IPS-20b (cell line): Measurements from ENCODE around the gene C4A.
"Not testable (repeated sequence)": the region's sequence is repeated elsewhere in the genome, so short reads cannot be mapped to it uniquely, and the experiment has no call there.

ENCODE experiments used
- H3K27ac ChIP-seq: one replicate; pipeline ENCODE4 v1.5.1; 2013; ENCODE audit warnings: low read length
- H3K27me3 ChIP-seq: 2 replicates; pipeline ENCODE4 v1.6.1; 2013; ENCODE audit warnings: mild to moderate bottlenecking, low read length, inconsistent platforms; ENCODE audit not compliant: insufficient read depth
- H3K36me3 ChIP-seq: 2 replicates; pipeline ENCODE4 v1.6.1; 2013; ENCODE audit warnings: low read depth, mild to moderate bottlenecking, inconsistent platforms, low read length, moderate library complexity; ENCODE audit not compliant: insufficient read depth
- H3K4me1 ChIP-seq: 2 replicates; pipeline ENCODE4 v1.6.1; 2013; ENCODE audit warnings: mild to moderate bottlenecking, control low read depth, inconsistent platforms, low read length, moderate library complexity; ENCODE audit not compliant: insufficient read depth
- H3K4me3 ChIP-seq: 2 replicates; pipeline ENCODE4 v1.5.1; 2013; ENCODE audit warnings: mild to moderate bottlenecking, low read length, inconsistent platforms
- H3K9ac ChIP-seq: 2 replicates; pipeline ENCODE4 v1.6.1; 2013; ENCODE audit warnings: low read depth, mild to moderate bottlenecking, inconsistent platforms, low read length, moderate library complexity
- H3K9me3 ChIP-seq: 2 replicates; pipeline ENCODE4 v1.6.1; 2013; ENCODE audit warnings: mild to moderate bottlenecking, low read depth, low read length, inconsistent platforms; ENCODE audit not compliant: insufficient read depth

The C4A gene

DNA sequence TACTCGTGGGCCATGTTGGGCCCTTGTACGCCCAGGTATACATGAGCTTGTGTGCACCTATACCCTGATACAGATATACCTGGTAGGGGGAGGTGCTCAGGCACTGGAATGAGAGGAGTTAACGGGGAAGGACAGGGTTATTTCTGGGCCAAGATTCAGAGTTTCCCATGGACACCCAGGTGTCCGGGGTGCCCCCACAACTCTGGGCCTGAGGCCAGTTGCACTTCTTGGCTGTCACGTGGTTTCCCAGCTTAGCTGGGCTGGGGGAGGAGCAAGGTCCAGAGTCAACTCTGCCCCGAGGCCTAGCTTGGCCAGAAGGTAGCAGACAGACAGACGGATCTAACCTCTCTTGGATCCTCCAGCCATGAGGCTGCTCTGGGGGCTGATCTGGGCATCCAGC, at the start of gene C4A:
C4A (plus strand) TSS at position 314 of the 400 bp plus-strand sequence; CDS start at position 365, 51 bp downstream.
- H3K27ac ChIP-seq, H3K4me1 ChIP-seq, H3K27me3 ChIP-seq, H3K9me3 ChIP-seq, H3K9ac ChIP-seq, H3K4me3 ChIP-seq, H3K36me3 ChIP-seq: not testable (repeated sequence)

DNA sequence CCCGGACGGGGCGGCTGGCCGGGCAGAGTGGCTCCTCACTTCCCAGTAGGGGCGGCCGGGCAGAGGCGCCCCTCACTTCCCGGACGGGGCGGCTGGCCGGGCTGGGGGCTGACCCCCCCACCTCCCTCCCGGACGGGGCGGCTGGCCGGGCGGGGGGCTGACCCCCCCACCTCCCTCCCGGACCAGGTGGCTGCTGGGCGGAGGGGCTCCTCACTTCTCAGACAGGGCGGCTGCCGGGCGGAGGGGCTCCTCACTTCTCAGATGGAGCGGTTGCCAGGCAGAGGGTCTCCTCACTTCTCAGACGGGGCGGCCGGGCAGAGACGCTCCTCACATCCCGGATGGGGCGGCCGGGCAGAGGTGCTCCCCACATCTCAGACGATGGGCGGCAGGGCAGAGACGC, 49.7 kb upstream of the C4A start:
- not testable (repeated sequence) for H3K9ac ChIP-seq, H3K4me1 ChIP-seq, H3K36me3 ChIP-seq, H3K27me3 ChIP-seq, H3K9me3 ChIP-seq, H3K4me3 ChIP-seq, H3K27ac ChIP-seq

DNA sequence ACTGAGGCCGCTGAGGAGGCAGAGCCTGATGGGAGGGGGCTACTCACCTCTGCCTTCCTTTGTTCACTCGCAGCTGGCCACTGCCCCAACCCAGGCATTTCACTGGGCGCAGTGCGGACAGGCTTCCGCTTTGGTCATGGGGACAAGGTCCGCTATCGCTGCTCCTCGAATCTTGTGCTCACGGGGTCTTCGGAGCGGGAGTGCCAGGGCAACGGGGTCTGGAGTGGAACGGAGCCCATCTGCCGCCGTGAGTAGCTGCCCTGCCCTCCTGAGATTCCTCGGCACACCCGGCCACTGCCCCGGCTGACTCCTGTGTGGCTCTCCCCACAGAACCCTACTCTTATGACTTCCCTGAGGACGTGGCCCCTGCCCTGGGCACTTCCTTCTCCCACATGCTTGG, 48.3 kb upstream of the C4A start:
- H3K27ac ChIP-seq: no peak overlapping the region
- H3K9me3 ChIP-seq: no peaks in the 10 kb centered on the region
- no peaks in the 10 kb centered on the region for H3K36me3 ChIP-seq
- no peaks in the 10 kb centered on the region for H3K4me1 ChIP-seq
- no peaks in the 10 kb centered on the region for H3K27me3 ChIP-seq
- no peak overlapping the region for H3K9ac ChIP-seq
- no peak overlapping the region for H3K4me3 ChIP-seq

DNA sequence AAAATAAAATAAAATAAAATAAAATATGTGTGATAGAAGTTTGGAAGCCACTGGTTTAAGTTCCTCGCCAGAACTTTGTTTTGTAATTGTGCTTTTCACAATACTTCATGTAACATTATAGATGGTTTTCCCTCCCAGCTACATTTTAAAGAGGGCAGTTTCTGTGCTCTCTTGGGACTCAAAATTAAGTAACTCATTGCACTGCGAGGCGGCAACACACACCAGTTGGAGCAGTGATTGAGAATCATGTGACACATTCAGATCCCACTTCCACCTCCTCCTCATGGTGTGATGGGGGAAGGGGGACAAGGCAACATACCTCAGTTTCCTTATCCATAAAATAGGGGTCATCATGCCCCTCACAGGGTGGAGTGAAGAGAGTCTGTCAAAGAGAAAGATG, 46.8 kb upstream of the C4A start:
- H3K9me3 ChIP-seq: no peaks in the 10 kb centered on the region
- H3K36me3 ChIP-seq: no peaks in the 10 kb centered on the region
- H3K27me3 ChIP-seq: no peaks in the 10 kb centered on the region
- H3K27ac ChIP-seq: no peak overlapping the region
- no peak overlapping the region for H3K4me3 ChIP-seq
- H3K4me1 ChIP-seq: no peaks in the 10 kb centered on the region
- H3K9ac ChIP-seq: no peak overlapping the region

DNA sequence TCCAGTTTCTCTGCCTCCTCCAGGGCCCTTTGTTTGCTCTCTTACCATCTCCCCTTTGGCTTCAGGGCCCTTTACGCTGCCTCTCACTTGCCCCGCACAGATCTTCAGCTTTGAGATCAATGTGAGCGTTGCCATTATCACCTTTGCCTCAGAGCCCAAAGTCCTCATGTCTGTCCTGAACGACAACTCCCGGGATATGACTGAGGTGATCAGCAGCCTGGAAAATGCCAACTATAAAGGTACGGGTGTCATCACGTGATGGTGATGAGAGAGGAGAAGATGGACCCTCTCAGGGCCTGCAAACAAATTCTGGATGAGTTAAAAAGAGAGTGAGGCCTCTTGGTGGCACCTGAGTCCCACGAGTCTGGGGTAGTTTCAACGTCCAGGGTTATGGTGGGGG, 46.0 kb upstream of the C4A start:
- H3K4me1 ChIP-seq: no peaks in the 10 kb centered on the region
- no peak overlapping the region for H3K27ac ChIP-seq
- H3K9ac ChIP-seq: no peak overlapping the region
- no peaks in the 10 kb centered on the region for H3K27me3 ChIP-seq
- H3K4me3 ChIP-seq: no peak overlapping the region
- H3K36me3 ChIP-seq: no peaks in the 10 kb centered on the region
- no peaks in the 10 kb centered on the region for H3K9me3 ChIP-seq

DNA sequence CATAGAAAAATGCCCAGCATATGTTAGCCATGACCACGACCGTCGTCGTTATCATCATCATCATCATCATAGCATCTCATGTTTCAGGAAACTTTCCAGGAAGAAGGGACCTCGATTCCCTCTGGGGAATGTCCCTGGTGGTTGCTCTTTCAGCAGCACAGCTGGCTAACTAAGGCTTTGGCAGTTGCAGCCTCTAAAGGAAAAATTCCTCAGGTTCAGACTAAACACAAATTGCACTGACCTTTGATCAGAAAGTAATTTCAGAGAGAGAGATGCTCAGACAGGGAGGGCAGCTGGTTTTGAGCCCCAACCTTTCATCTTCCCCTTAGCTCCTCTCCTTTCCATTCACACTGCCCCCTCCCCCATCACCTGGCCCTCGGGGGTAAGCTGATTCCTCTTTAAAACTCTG, 41.6 kb upstream of the C4A start:
- H3K9ac ChIP-seq: no peak overlapping the region
- H3K4me1 ChIP-seq: no peaks in the 10 kb centered on the region
- peaks cover 18% of the 10 kb centered on the region for H3K27me3 ChIP-seq
- H3K36me3 ChIP-seq: no peaks in the 10 kb centered on the region
- H3K9me3 ChIP-seq: no peaks in the 10 kb centered on the region
- H3K4me3 ChIP-seq: no peak overlapping the region
- no peak overlapping the region for H3K27ac ChIP-seq

DNA sequence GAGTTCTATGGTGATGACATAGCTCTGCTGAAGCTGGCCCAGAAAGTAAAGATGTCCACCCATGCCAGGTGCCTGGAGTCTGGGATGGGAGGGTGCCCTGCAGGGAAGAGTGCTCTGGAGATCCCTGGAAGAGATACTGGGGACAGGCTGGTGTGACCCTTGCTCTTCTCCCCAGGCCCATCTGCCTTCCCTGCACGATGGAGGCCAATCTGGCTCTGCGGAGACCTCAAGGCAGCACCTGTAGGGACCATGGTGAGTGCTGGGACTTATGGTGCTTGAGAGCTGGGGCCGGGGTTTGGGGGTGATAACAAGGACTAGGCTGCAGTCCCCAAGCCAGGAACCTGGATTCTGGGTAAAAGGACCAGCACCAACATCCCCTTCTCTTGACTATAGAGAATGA, 38.1 kb upstream of the C4A start:
- no peaks in the 10 kb centered on the region for H3K36me3 ChIP-seq
- H3K4me1 ChIP-seq: no peaks in the 10 kb centered on the region
- no peak overlapping the region for H3K27ac ChIP-seq
- no peak overlapping the region for H3K4me3 ChIP-seq
- H3K9me3 ChIP-seq: no peaks in the 10 kb centered on the region
- H3K9ac ChIP-seq: no peak overlapping the region
- H3K27me3 ChIP-seq: peaks cover 42% of the 10 kb centered on the region

DNA sequence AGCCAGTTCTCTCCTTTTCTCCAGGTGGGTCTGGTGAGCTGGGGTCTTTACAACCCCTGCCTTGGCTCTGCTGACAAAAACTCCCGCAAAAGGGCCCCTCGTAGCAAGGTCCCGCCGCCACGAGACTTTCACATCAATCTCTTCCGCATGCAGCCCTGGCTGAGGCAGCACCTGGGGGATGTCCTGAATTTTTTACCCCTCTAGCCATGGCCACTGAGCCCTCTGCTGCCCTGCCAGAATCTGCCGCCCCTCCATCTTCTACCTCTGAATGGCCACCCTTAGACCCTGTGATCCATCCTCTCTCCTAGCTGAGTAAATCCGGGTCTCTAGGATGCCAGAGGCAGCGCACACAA, 36.7 kb upstream of the C4A start:
- no peaks in the 10 kb centered on the region for H3K36me3 ChIP-seq

DNA sequence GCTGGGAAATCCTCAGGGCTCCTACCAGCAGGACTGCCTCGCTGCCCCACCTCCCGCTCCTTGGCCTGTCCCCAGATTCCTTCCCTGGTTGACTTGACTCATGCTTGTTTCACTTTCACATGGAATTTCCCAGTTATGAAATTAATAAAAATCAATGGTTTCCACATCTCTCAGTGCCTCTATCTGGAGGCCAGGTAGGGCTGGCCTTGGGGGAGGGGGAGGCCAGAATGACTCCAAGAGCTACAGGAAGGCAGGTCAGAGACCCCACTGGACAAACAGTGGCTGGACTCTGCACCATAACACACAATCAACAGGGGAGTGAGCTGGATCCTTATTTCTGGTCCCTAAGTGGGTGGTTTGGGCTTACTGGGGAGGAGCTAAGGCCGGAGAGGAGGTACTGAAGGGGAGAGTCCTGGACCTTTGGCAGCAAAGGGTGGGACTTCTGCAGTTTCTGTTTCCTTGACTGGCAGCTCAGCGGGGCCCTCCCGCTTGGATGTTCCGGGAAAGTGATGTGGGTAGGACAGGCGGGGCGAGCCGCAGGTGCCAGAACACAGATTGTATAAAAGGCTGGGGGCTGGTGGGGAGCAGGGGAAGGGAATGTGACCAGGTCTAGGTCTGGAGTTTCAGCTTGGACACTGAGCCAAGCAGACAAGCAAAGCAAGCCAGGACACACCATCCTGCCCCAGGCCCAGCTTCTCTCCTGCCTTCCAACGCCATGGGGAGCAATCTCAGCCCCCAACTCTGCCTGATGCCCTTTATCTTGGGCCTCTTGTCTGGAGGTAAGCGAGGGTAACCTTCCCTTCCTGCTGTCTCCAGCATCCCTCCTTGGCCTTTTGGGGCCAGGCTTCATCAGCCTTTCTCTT, 36.1 kb upstream of the C4A start, which contains the start of gene CFB:
CFB (plus strand) TSS at position 589 of the 863 bp plus-strand sequence; CDS start at position 716, 127 bp downstream.
- Histone ChIP-seq H3K36me3 (peaks cover under 1% of the 10 kb centered on the region; the same call in 1 of the 2 replicates), H3K27me3 (peaks cover 42% of the 10 kb centered on the region), H3K9me3 (no peaks in the 10 kb centered on the region), H3K4me1 (no peaks in the 10 kb centered on the region), H3K27ac (no peak within 1 kb of the TSS), H3K9ac (no peak within 1 kb of the TSS), H3K4me3 (no peak within 1 kb of the TSS)

More for the DNA sequence above, 36.7 kb upstream of the C4A start:
- Histone ChIP-seq H3K9me3 (no peaks in the 10 kb centered on the region), H3K27ac (no peak overlapping the region), H3K4me1 (no peaks in the 10 kb centered on the region), H3K9ac (no peak overlapping the region), H3K4me3 (no peak overlapping the region), H3K27me3 (peaks cover 42% of the 10 kb centered on the region)

DNA sequence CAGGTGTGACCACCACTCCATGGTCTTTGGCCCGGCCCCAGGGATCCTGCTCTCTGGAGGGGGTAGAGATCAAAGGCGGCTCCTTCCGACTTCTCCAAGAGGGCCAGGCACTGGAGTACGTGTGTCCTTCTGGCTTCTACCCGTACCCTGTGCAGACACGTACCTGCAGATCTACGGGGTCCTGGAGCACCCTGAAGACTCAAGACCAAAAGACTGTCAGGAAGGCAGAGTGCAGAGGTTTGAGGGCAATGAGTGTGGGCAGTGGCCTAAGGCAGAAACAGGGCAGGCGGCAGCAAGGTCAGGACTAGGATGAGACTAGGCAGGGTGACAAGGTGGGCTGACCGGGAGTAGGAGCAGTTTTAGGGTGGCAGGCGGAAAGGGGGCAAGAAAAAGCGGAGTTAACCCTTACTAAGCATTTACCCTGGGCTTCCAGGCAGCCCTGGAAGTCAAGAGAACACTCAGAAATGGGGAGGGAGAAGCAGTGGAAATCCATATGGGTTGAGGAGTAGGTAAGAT, 35.4 kb upstream of the C4A start:
- Histone ChIP-seq H3K4me3 (no peak overlapping the region), H3K4me1 (no peaks in the 10 kb centered on the region), H3K27ac (no peak overlapping the region), H3K9me3 (no peaks in the 10 kb centered on the region), H3K27me3 (peaks cover 42% of the 10 kb centered on the region), H3K36me3 (peaks cover 8% of the 10 kb centered on the region), H3K9ac (no peak overlapping the region)

DNA sequence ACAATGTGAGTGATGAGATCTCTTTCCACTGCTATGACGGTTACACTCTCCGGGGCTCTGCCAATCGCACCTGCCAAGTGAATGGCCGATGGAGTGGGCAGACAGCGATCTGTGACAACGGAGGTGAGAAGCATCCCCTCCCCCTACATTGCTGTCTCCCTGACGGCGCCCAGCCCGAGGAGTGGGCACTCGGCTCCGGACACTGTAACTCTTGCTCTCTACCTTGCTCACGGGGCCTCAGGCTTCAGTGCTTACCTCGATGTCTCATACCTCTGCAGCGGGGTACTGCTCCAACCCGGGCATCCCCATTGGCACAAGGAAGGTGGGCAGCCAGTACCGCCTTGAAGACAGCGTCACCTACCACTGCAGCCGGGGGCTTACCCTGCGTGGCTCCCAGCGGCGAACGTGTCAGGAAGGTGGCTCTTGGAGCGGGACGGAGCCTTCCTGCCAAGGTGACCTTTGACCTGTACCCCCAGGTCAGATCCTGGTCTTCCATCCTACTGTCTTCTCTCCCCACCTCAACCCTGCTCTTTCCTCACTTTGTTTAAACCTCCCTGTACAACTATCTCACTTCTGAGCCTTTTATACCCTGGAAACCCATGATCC, 34.7 kb upstream of the C4A start:
- peaks cover 42% of the 10 kb centered on the region for H3K27me3 ChIP-seq
- H3K4me3 ChIP-seq: no peak overlapping the region
- H3K4me1 ChIP-seq: no peaks in the 10 kb centered on the region
- peaks cover 15% of the 10 kb centered on the region for H3K36me3 ChIP-seq
- H3K9me3 ChIP-seq: no peaks in the 10 kb centered on the region
- no peak overlapping the region for H3K27ac ChIP-seq
- H3K9ac ChIP-seq: no peak overlapping the region

DNA sequence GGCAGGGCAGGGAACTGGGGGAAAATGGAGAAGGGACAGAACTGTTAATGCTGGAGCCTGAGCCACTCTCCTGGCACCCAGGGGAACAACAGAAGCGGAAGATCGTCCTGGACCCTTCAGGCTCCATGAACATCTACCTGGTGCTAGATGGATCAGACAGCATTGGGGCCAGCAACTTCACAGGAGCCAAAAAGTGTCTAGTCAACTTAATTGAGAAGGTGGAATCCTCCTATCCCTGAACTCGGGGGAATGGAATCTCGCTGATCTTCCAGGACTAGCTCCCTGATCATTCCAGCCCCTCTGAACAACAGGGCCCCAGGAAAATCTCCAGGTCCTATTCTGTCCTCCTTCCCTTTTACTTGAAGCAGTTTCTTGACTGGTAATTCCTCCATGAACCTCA, 34.0 kb upstream of the C4A start:
- H3K36me3 ChIP-seq: peaks cover 22% of the 10 kb centered on the region
- peaks cover 37% of the 10 kb centered on the region for H3K27me3 ChIP-seq
- H3K9me3 ChIP-seq: no peaks in the 10 kb centered on the region
- H3K27ac ChIP-seq: no peak overlapping the region
- no peak overlapping the region for H3K4me3 ChIP-seq
- H3K4me1 ChIP-seq: no peaks in the 10 kb centered on the region
- no peak overlapping the region for H3K9ac ChIP-seq
